GM19035 (cell line): Measurements from ENCODE around the gene PRKX.
"Not testable (repeated sequence)": the region's sequence is repeated elsewhere in the genome, so short reads cannot be mapped to it uniquely, and the experiment has no call there.

Source experiments
- ATAC-seq: cut with Tn5 transposase; IDR thresholded peaks from one replicate; pipeline ENCODE4 v1.9.1; 2021; ENCODE audit not compliant: unreplicated experiment

PRKX gene

DNA sequence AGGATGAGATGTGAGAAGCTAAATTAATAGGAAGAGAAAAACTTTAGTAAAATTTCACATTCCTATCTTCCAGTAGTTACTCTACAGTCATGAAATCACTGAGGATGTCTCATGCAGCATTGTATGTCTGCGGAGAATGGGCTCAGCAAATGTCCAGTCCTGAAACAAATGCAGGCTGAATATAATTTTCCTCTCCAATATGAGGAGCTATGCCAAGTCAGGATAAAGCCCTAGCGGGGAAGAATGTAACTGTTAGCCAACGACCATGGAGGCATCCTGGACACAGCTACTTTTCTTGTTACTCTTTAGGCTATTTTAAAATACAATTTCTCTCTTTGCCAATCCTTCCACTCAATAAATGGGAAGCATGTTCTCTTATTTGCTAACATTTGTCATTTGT, 127.7 kb downstream of the PRKX start:
- ATAC-seq = no peak

DNA sequence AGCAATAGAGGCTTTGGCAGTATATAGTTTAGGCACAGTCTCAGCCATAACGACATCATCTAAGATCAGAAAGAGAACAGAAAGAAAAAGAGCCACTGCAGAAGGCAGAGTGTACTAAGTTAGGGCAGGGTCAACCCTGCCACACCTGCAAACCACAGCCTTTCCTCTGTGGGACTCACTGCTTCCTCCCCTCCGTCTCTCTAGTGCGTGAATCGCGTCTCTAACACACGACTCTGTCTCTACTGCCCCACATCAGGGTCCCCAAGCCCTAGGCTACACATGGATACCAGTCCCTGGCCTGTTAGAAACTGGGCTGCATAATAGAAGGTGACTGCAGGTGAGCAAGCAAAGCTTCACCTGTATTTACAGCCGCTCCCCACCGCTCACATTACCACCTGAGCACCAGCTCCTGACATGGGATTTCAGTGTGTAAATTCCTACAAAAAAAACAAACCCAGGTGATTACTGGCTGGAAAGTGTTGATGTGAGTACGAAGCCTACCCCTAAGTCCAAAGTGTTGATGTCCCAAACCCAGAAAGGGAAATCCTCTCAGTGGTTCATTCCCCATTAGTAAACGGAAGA, 128.9 kb downstream of the PRKX start:
- ATAC-seq = no peak

GRCh38 chrX:3582451-3582850, 131.0 kb downstream of the PRKX start:
- no peak for ATAC-seq

DNA sequence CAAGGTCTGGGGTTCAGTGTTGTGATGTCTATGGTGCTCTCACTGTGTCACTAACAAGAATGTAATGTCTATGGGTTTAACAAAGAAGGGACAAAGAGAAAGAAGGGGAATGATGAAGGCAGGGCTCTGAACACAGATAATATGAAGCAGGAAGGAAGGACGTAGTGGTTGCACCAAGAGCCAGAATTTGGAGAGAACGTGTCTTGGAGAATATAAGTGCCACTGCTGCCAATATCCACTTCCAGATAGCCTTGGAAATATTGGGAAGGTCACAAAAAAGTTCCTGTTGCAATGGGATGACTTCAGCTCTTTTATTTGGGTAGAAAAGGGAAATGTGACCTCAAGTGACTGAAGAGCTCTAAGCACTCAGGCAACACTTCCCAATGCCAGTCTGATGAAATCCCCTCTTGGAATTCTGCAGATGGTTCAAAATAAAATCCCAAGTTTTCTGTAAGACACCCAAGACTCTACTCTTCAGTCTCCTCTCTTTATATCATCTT, 131.8 kb downstream of the PRKX start:
- no peak for ATAC-seq

GRCh38 chrX:3577551-3577950, 135.9 kb downstream of the PRKX start:
- no peak for ATAC-seq

- no peak for ATAC-seq
These were observed 136.5 kb downstream of the PRKX start for GRCh38 chrX:3576886-3577501.

DNA sequence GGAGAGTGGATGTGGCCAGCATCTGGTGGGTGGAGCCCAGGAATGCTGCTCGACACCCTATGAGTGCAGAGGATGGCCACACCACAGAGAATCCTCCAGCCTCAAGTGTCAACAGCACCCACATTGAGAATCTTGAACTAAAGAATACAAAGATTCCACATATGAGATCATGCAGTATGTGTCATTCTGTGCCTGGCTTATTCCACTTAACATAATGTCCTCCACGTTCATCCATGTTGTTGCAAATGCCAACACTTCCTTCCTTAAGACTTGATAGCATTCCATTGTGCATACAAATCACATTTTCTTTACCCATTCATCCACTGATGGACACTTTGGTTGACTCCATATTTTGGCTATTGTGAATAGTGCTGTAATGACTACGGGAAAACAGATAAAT, 145.8 kb downstream of the PRKX start:
- no peak for ATAC-seq

DNA sequence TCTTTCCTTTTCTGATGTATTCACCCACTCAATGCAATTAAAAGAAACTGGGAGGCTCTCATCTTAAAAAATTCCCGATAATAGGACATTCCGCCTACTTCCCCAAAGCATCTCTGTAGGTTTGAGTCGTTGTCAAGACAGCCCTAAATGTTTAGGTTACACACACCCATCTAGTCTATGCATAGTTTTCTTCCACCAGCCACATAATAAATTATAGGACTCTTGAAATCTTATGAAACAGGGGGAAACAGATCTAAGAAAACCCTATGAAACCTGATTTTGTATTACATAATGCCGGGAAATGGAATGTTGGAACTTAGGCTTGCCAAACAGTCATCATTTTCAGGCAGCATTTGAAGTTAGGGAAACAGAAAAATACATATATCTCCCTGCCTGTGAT, 150.0 kb downstream of the PRKX start:
- no peak for ATAC-seq

GRCh38 chrX:3560010-3560409, 153.4 kb downstream of the PRKX start:
- ATAC-seq = not testable (repeated sequence)
